ENCODE data around the gene DPEP3.
"Not testable (repeated sequence)": the region's sequence is repeated elsewhere in the genome, so short reads cannot be mapped to it uniquely, and the experiment has no call there.

The DPEP3 gene

DNA sequence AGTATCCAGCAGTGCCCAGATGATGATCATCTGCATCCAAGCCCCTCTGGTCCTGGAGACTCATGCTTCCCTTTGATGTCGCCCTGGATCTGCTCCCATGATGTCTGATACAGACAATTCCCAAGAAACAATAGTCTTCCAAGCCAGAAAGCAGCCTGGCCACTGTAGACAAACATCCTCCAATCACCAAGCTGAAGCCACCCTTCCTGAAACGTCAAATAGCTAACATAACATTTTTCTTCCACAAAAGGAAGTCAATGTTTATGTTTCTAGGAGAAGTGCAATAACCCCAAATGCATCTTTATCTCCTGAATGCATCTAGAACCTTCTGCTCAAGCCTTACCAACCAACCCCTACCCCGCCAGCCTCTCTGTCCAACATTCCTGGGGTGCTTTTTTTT, 20.2 kb upstream of the DPEP3 start:
- no peak overlapping the region for H3K4me3 ChIP-seq (ENCODE audit: insufficient read depth, low read length, poor library complexity, severe bottlenecking)
- no peaks in the 10 kb centered on the region for H3K27me3 ChIP-seq (ENCODE audit: low read length)
- no peaks in the 10 kb centered on the region for H3K79me2 ChIP-seq (ENCODE audit: insufficient read depth, low read length)
- H3F3A ChIP-seq (ENCODE audit: insufficient read depth), result no peaks in the 10 kb centered on the region
- no peaks in the 10 kb centered on the region for H4K20me1 ChIP-seq (ENCODE audit: low read depth, low read length)
- no peak for TF ChIP-seq EZH2phosphoT487 (conservative IDR thresholded peaks at IDR 0.05; ENCODE audit: low read length)
- TF ChIP-seq, protein P1, sequence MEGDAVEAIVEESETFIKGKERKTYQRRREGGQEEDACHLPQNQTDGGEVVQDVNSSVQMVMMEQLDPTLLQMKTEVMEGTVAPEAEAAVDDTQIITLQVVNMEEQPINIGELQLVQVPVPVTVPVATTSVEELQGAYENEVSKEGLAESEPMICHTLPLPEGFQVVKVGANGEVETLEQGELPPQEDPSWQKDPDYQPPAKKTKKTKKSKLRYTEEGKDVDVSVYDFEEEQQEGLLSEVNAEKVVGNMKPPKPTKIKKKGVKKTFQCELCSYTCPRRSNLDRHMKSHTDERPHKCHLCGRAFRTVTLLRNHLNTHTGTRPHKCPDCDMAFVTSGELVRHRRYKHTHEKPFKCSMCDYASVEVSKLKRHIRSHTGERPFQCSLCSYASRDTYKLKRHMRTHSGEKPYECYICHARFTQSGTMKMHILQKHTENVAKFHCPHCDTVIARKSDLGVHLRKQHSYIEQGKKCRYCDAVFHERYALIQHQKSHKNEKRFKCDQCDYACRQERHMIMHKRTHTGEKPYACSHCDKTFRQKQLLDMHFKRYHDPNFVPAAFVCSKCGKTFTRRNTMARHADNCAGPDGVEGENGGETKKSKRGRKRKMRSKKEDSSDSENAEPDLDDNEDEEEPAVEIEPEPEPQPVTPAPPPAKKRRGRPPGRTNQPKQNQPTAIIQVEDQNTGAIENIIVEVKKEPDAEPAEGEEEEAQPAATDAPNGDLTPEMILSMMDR (IDR thresholded peaks at IDR 0.05; ENCODE audit: insufficient read depth, low read length, poor library complexity, severe bottlenecking), result no peak
- no peak overlapping the region for H3K9ac ChIP-seq (ENCODE audit: low read length)
- peak overlapping the region; percentile 69 for H2AFZ ChIP-seq (ENCODE audit: low read depth, low read length, severe bottlenecking)
- H3K9me3 ChIP-seq (ENCODE audit: insufficient read depth, low read length), result no peaks in the 10 kb centered on the region
- H3K27ac ChIP-seq (ENCODE audit: low read depth, low read length), result no peak overlapping the region
- no peaks in the 10 kb centered on the region for H3K36me3 ChIP-seq (ENCODE audit: low read length)
- no peaks in the 10 kb centered on the region for H3K9me2 ChIP-seq (replicated peaks; ENCODE audit: insufficient read depth, low read length)
- no peak overlapping the region for H3K4me2 ChIP-seq (ENCODE audit: low read depth, low read length, poor library complexity, severe bottlenecking)

DNA sequence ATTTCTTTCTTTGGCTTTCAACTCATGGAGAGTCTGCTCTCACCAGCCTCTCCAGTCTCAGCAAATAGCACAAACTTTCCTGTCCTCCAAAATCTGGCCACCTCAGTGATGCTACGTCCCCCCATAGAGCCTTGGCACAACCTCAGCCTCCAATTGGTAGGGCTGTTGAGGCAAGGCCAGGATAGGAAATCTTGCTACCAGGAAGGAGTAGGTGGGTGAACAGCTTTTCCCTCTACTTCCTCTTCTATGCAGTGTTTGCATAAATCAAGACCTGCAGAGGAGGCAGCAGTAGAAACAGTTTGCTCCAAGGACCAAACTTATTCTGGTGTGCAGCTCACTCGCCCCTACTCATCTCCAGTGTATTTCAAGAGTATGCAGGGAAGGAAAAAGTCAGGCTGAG, 19.7 kb upstream of the DPEP3 start:
- Histone ChIP-seq H3K4me2 (ENCODE audit: low read depth, low read length, poor library complexity, severe bottlenecking) (peak overlapping the region; percentile 20), H3K9me2 (replicated peaks; ENCODE audit: insufficient read depth, low read length) (no peaks in the 10 kb centered on the region), H3F3A (ENCODE audit: insufficient read depth) (no peaks in the 10 kb centered on the region), H3K27ac (ENCODE audit: low read depth, low read length) (no peak overlapping the region), H2AFZ (ENCODE audit: low read depth, low read length, severe bottlenecking) (peak overlapping the region; percentile 69), H4K20me1 (ENCODE audit: low read depth, low read length) (no peaks in the 10 kb centered on the region), H3K9me3 (ENCODE audit: insufficient read depth, low read length) (no peaks in the 10 kb centered on the region), H3K79me2 (ENCODE audit: insufficient read depth, low read length) (no peaks in the 10 kb centered on the region), H3K9ac (ENCODE audit: low read length) (peak overlapping the region; percentile 4; the same call in 1 of the 2 replicates), H3K36me3 (ENCODE audit: low read length) (no peaks in the 10 kb centered on the region), H3K27me3 (ENCODE audit: low read length) (no peaks in the 10 kb centered on the region), H3K4me3 (ENCODE audit: insufficient read depth, low read length, poor library complexity, severe bottlenecking) (no peak overlapping the region)
- TF ChIP-seq, protein P1 (IDR thresholded peaks at IDR 0.05; ENCODE audit: insufficient read depth, low read length, poor library complexity, severe bottlenecking), result no peak
- TF ChIP-seq EZH2phosphoT487 (conservative IDR thresholded peaks at IDR 0.05; ENCODE audit: low read length), result no peak

DNA sequence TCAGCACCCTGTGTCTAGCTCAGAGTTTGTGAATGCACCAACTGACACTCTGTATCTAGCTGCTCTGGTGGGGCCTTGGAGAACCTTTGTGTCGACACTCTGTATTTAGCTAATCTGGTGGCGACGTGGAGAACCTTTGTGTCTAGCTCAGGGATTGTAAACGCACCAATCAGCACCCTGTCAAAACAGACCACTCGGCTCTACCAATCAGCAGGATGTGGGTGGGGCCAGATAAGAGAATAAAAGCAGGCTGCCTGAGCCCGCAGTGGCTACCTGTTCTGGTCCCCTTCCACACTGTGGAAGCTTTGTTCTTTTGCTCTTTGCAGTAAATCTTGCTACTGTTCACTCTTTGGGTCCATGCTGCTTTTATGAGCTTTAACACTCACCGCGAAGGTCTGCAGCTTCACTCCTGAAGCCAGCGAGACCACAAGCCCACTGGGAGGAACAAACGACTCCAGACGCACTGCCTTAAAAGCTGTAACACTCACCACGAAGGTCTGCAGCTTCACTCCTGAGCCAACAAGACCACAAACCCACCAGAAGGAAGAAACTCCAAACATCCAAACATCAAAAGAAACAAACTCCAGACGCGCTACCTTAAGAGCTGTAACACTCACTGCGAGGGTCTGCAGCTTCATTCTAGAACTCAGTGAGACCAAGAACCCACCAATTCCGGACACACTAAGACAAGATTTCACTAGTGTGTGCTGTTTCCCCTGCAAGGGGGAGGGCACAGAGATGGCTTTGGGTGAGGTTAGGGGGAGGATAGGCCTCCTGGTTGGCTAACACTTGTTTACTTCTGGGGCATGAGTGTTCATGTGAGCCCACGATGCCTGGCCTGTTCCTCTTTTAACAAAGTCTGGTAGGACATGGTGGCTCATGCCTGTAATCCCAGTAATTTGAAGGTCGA, 18.7 kb upstream of the DPEP3 start, which contains the start of gene DPEP2:
Gene DPEP2, minus strand, starts transcription at position 706 of the 910 bp plus-strand sequence. CDS start 6,272 bp downstream, outside the sequence.
- not testable (repeated sequence) for H3K9me2 ChIP-seq (replicated peaks; ENCODE audit: insufficient read depth, low read length); H3K27ac ChIP-seq (ENCODE audit: low read depth, low read length); H3K4me3 ChIP-seq (ENCODE audit: insufficient read depth, low read length, poor library complexity, severe bottlenecking); H4K20me1 ChIP-seq (ENCODE audit: low read depth, low read length); H3F3A ChIP-seq (ENCODE audit: insufficient read depth); H3K79me2 ChIP-seq (ENCODE audit: insufficient read depth, low read length); H3K9me3 ChIP-seq (ENCODE audit: insufficient read depth, low read length); H3K27me3 ChIP-seq (ENCODE audit: low read length); H3K36me3 ChIP-seq (ENCODE audit: low read length)
- Histone ChIP-seq H3K9ac (ENCODE audit: low read length) (peak within 1 kb of the TSS; percentile 4; the same call in 1 of the 2 replicates), H3K4me2 (ENCODE audit: low read depth, low read length, poor library complexity, severe bottlenecking) (peak within 1 kb of the TSS; percentile 20), H2AFZ (ENCODE audit: low read depth, low read length, severe bottlenecking) (peak within 1 kb of the TSS; percentile 69)

GRCh38 chr16:67998231-67998778, 18.0 kb upstream of the DPEP3 start:
- not testable (repeated sequence) for H3K27me3 ChIP-seq (ENCODE audit: low read length); H2AFZ ChIP-seq (ENCODE audit: low read depth, low read length, severe bottlenecking); H3K4me2 ChIP-seq (ENCODE audit: low read depth, low read length, poor library complexity, severe bottlenecking)

More at GRCh38 chr16:67998231-67998778, 18.0 kb upstream of the DPEP3 start:
- not testable (repeated sequence) for H4K20me1 ChIP-seq (ENCODE audit: low read depth, low read length); H3F3A ChIP-seq (ENCODE audit: insufficient read depth); H3K27ac ChIP-seq (ENCODE audit: low read depth, low read length); H3K4me3 ChIP-seq (ENCODE audit: insufficient read depth, low read length, poor library complexity, severe bottlenecking); H3K9me3 ChIP-seq (ENCODE audit: insufficient read depth, low read length); H3K36me3 ChIP-seq (ENCODE audit: low read length); H3K9ac ChIP-seq (ENCODE audit: low read length); H3K79me2 ChIP-seq (ENCODE audit: insufficient read depth, low read length); H3K9me2 ChIP-seq (replicated peaks; ENCODE audit: insufficient read depth, low read length)
